IMR-90 (cell line): Measurements from ENCODE around the gene KIFC3. TPM values are rescaled to one million over a fixed set of nuclear protein-coding genes. Genes with fewer than 3 reads are reported as not detected.

Experiments used
- ATAC-seq: fragments of 200-7000 bp; cut with Tn5 transposase; 2 replicates; pipeline ENCODE4 v1.9.1; 2020; ENCODE audit warnings: low read depth, mild to moderate bottlenecking, moderate library complexity
- BruUV-seq: library from RNA; stranded (reverse); fragments of 400-500 nt; replicated peaks from 2 replicates; lab custom pipeline; 2021; lab: Mats Ljungman, UMichigan
- CTCF ChIA-PET: fragments of 300-600 bp; formaldehyde crosslinking; extraction: SDS; loops from one replicate; lab custom pipeline; 2021; ENCODE audit warnings: antibody characterized with exemption; lab: Yijun Ruan, JAX
- POLR2A ChIA-PET: fragments of 300-600 bp; sonication (Branson Sonifier 250); formaldehyde crosslinking; loops from one replicate; lab custom pipeline; 2022; ENCODE audit warnings: antibody characterized with exemption; ENCODE audit not compliant: unreplicated experiment; lab: Charles Lee
- DNase-seq: peaks from one replicate; pipeline ENCODE4 v3.0.0; 2013
- H2AFZ ChIP-seq: replicated peaks from 2 replicates; pipeline ENCODE3; 2013; ENCODE audit warnings: low read length, mild to moderate bottlenecking; ENCODE audit not compliant: poor library complexity
- H2AK5ac ChIP-seq: 2 replicates; pipeline ENCODE4 v1.6.1; 2013; ENCODE audit warnings: low read depth, low read length, inconsistent platforms
- H2AK9ac ChIP-seq: replicated peaks from 2 replicates; pipeline ENCODE3; 2013; ENCODE audit warnings: mild to moderate bottlenecking, low read depth, low read length, moderate library complexity; ENCODE audit not compliant: poor library complexity
- H2BK120ac ChIP-seq: 2 replicates; pipeline ENCODE4 v1.6.1; 2013; ENCODE audit warnings: low read depth, low read length, inconsistent platforms
- H2BK15ac ChIP-seq: 3 replicates; pipeline ENCODE4 v1.6.1; 2013; ENCODE audit warnings: low read depth, low read length, inconsistent platforms
- H2BK20ac ChIP-seq: 2 replicates; pipeline ENCODE4 v1.6.1; 2013; ENCODE audit warnings: low read depth, mild to moderate bottlenecking, inconsistent platforms, low read length, moderate library complexity
- H2BK5ac ChIP-seq: 2 replicates; pipeline ENCODE4 v1.6.1; 2013; ENCODE audit warnings: mild to moderate bottlenecking, low read depth, low read length, inconsistent platforms; ENCODE audit not compliant: poor library complexity, severe bottlenecking
- H3K14ac ChIP-seq: replicated peaks from 2 replicates; pipeline ENCODE4 v1.6.1; 2013; ENCODE audit warnings: low read depth, low read length, inconsistent platforms
- H3K18ac ChIP-seq: 2 replicates; pipeline ENCODE4 v1.6.1; 2013; ENCODE audit warnings: low read depth, low read length, control low read depth
- H3K23ac ChIP-seq: 2 replicates; pipeline ENCODE4 v1.6.1; 2013; ENCODE audit warnings: low read depth, low read length, inconsistent platforms
- H3K27ac ChIP-seq: 2 replicates; pipeline ENCODE4 v1.5.1; 2013; ENCODE audit warnings: mild to moderate bottlenecking, control low read depth, low read length; ENCODE audit not compliant: insufficient read depth
- H3K27me3 ChIP-seq: 2 replicates; pipeline ENCODE4 v1.6.1; 2013; ENCODE audit warnings: low read length; ENCODE audit not compliant: control insufficient read depth, insufficient read depth
- H3K36me3 ChIP-seq: 2 replicates; pipeline ENCODE4 v1.6.1; 2013; ENCODE audit warnings: low read length, mixed read lengths; ENCODE audit not compliant: control insufficient read depth, insufficient read depth
- H3K4ac ChIP-seq: 2 replicates; pipeline ENCODE4 v1.6.1; 2013; ENCODE audit warnings: low read depth, low read length, inconsistent platforms
- H3K4me1 ChIP-seq: 2 replicates; pipeline ENCODE4 v1.6.1; 2013; ENCODE audit warnings: low read length, mixed read lengths; ENCODE audit not compliant: control insufficient read depth, insufficient read depth
- H3K4me2 ChIP-seq: 2 replicates; pipeline ENCODE4 v1.6.1; 2013; ENCODE audit warnings: low read depth, mild to moderate bottlenecking, control low read depth, low read length, moderate library complexity
- H3K4me3 ChIP-seq: 2 replicates; pipeline ENCODE4 v1.5.1; 2013; ENCODE audit warnings: low read depth, mild to moderate bottlenecking, control low read depth, low read length, moderate library complexity; ENCODE audit not compliant: insufficient read depth
- H3K56ac ChIP-seq: 2 replicates; pipeline ENCODE4 v1.6.1; 2013; ENCODE audit warnings: low read length, inconsistent platforms; ENCODE audit not compliant: insufficient read depth; ENCODE audit errors: extremely low read depth
- H3K79me1 ChIP-seq, 2 experiments: 2 replicates each; pipeline ENCODE4 v1.6.1; 2013; ENCODE audit warnings: low read length in 2 of 2, inconsistent platforms in 1 of 2, low read depth in 1 of 2
- H3K9ac ChIP-seq: 2 replicates; pipeline ENCODE4 v1.6.1; 2013; ENCODE audit warnings: low read depth, low read length, control low read depth
- H3K9me1 ChIP-seq: 2 replicates; pipeline ENCODE4 v1.6.1; 2013; ENCODE audit warnings: low read length, inconsistent platforms; ENCODE audit not compliant: insufficient read depth
- H3K9me3 ChIP-seq: 2 replicates; pipeline ENCODE4 v1.6.1; 2013; ENCODE audit warnings: low read length; ENCODE audit not compliant: control insufficient read depth, insufficient read depth
- H4K20me1 ChIP-seq: 2 replicates; pipeline ENCODE4 v1.6.1; 2013; ENCODE audit warnings: low read length, inconsistent platforms; ENCODE audit not compliant: insufficient read depth
- H4K5ac ChIP-seq: 2 replicates; pipeline ENCODE4 v1.6.1; 2013; ENCODE audit warnings: mild to moderate bottlenecking, low read depth, low read length, control low read depth
- H4K8ac ChIP-seq, 2 experiments: 2 replicates each; pipeline ENCODE4 v1.6.1; 2013; ENCODE audit warnings: low read depth in 2 of 2, low read length in 2 of 2, control low read depth in 1 of 2, inconsistent platforms in 1 of 2
- H4K91ac ChIP-seq: 2 replicates; pipeline ENCODE4 v1.6.1; 2013; ENCODE audit warnings: low read depth, low read length, inconsistent platforms; ENCODE audit not compliant: insufficient read depth
- BHLHE40 ChIP-seq: fragments of 150-350 bp; IDR thresholded peaks from 2 replicates; pipeline ENCODE4 v1.6.1; 2016; ENCODE audit warnings: mild to moderate bottlenecking, low read depth, low read length
- CHD1 ChIP-seq: IDR thresholded peaks from 2 replicates; pipeline ENCODE4 v1.6.1; 2012; ENCODE audit warnings: low read depth, low read length, improper control_type of control experiment
- MXI1 ChIP-seq: IDR thresholded peaks from 2 replicates; pipeline ENCODE4 v1.6.1; 2012; ENCODE audit warnings: low read depth, mild to moderate bottlenecking, low read length, moderate library complexity, borderline replicate concordance
- RAD21 ChIP-seq: IDR thresholded peaks from 2 replicates; pipeline ENCODE4 v1.6.1; 2012; ENCODE audit warnings: low read length, improper control_type of control experiment
- RCOR1 ChIP-seq: IDR thresholded peaks from 2 replicates; pipeline ENCODE4 v1.6.1; 2012; ENCODE audit warnings: mild to moderate bottlenecking, low read length, improper control_type of control experiment; ENCODE audit not compliant: insufficient replicate concordance
- WGBS, 2 experiments: methylation state at CpG; one replicate each; pipeline versions ENCODE4 v1.1.5 to v1.1.7; 2013; ENCODE audit warnings: missing lambda C conversion rate in 2 of 2; ENCODE audit not compliant: insufficient read length in 1 of 2; ENCODE audit errors: extremely low coverage in 2 of 2; 5-methylcytosine and 5-hydroxymethylcytosine counted together
- dilution Hi-C: fragments of 300-500 bp; cut with HindIII; formaldehyde crosslinking; loops from one replicate; pipeline ENCODE4 v1.14.3; 2018; ENCODE audit warnings: low sequenced_read_pairs; ENCODE audit not compliant: unreplicated experiment
- in situ Hi-C: fragments of 300-500 bp; cut with MboI; formaldehyde crosslinking; loops from 3 replicates; pipeline ENCODE4 v1.14.3; 2019; ENCODE audit warnings: low sequenced_read_pairs, inconsistent platforms, mixed read lengths
- intact Hi-C: fragments of 100-400 bp; cut with micrococcal nuclease; formaldehyde crosslinking; loops from 2 replicates; pipeline ENCODE4 v1.10.0; 2022
- polyA plus RNA-seq, 3 experiments: library from polyadenylated mRNA; depleted of rRNA; stranded (reverse); fragments of >200 nt; gene quantifications; 2 replicates each; pipeline ENCODE4 v1.2.3, GENCODE V29; 2012; ENCODE audit warnings: low replicate concordance in 1 of 3
- total RNA-seq: library from RNA; depleted of rRNA; stranded (reverse); fragments of >200 nt; gene quantifications from 2 replicates; pipeline ENCODE4 v1.2.3, GENCODE V29; 2012
- TF ChIP-seq, protein P1 (sequence below): conservative IDR thresholded peaks from 2 replicates; pipeline ENCODE4 v1.5.1; 2012; ENCODE audit warnings: mild to moderate bottlenecking, low read depth, low read length, improper control_type of control experiment

Gene KIFC3
- total and polyA plus RNA-seq, 2 of the 4 experiments (the other 2 are of a cell fraction) = 48.6 to 62.5 TPM

DNA sequence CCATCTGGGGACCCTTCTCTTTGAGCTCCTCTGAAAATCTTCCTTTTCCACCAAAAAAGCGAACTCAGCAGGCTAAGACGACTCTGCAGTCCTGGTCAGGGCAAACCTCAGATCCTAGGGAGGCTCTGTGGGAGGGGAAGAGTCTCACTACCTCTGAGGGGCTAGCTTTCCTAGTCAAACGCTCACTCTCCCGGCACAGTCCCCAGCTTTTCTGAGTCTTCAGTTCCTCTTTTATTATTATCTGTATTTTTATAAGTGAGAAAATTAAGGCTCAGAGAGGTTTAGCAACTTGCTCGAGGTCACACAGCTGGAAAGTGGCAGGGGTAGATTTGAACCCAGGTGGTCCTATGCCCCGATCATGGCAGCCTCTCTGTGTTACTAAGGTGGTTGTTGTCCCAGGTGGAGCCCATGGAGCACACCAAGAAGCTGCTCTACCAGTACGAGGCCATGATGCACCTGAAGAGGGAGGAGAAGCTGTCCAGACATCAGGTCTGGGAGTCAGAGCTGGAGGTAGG is 75.8 kb downstream of the KIFC3 start:
- no peak for TF ChIP-seq MXI1
- TF ChIP-seq RAD21 = no peak
- TF ChIP-seq CHD1 = no peak
- no peak for TF ChIP-seq BHLHE40
- TF ChIP-seq, protein P1, sequence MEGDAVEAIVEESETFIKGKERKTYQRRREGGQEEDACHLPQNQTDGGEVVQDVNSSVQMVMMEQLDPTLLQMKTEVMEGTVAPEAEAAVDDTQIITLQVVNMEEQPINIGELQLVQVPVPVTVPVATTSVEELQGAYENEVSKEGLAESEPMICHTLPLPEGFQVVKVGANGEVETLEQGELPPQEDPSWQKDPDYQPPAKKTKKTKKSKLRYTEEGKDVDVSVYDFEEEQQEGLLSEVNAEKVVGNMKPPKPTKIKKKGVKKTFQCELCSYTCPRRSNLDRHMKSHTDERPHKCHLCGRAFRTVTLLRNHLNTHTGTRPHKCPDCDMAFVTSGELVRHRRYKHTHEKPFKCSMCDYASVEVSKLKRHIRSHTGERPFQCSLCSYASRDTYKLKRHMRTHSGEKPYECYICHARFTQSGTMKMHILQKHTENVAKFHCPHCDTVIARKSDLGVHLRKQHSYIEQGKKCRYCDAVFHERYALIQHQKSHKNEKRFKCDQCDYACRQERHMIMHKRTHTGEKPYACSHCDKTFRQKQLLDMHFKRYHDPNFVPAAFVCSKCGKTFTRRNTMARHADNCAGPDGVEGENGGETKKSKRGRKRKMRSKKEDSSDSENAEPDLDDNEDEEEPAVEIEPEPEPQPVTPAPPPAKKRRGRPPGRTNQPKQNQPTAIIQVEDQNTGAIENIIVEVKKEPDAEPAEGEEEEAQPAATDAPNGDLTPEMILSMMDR = no peak
- TF ChIP-seq RCOR1 = no peak
- no peak overlapping the region for H2AFZ ChIP-seq
- no peak overlapping the region for H2AK9ac ChIP-seq
- peaks cover 6% of the 10 kb centered on the region for H3K27me3 ChIP-seq
- H2BK5ac ChIP-seq = no peak overlapping the region
- H3K9me3 ChIP-seq = no peaks in the 10 kb centered on the region
- H4K5ac ChIP-seq = no peak overlapping the region
- H3K4me2 ChIP-seq = no peak overlapping the region
- H3K36me3 ChIP-seq = no peaks in the 10 kb centered on the region
- no peak overlapping the region for H2AK5ac ChIP-seq
- ChIA-PET CTCF (no interaction called here), POLR2A (no interaction called here)
- intact Hi-C loops = no loop called here
- no peak for DNase-seq
- no peak overlapping the region for H4K91ac ChIP-seq
- no peak for ATAC-seq
- H3K56ac ChIP-seq = no peak overlapping the region
- no peaks in the 10 kb centered on the region for H4K20me1 ChIP-seq
- in situ Hi-C loops = no loop called here
- H3K9me1 ChIP-seq = no peaks in the 10 kb centered on the region
- no peak overlapping the region for H3K27ac ChIP-seq
- no peak overlapping the region for H2BK15ac ChIP-seq
- no peak overlapping the region for H3K18ac ChIP-seq
- no peak overlapping the region for H3K4ac ChIP-seq
- H3K9ac ChIP-seq = no peak overlapping the region
- H3K14ac ChIP-seq = no peak overlapping the region
- no peak overlapping the region for H3K4me3 ChIP-seq
- H3K79me1 ChIP-seq = no peaks in the 10 kb centered on the region
- dilution Hi-C loops = no loop called here
- no CpG with 5 or more reads among the region's 7 CpGs for WGBS, 2 experiments
- H2BK120ac ChIP-seq = no peak overlapping the region
- no peaks in the 10 kb centered on the region for H3K4me1 ChIP-seq
- BruUV-seq = no TSS peak
- H4K8ac ChIP-seq = no peak overlapping the region
- no peak overlapping the region for H2BK20ac ChIP-seq
- no peak overlapping the region for H3K23ac ChIP-seq
